Astrocyte (in vitro differentiated cells and primary cell): Measurements from ENCODE around the gene BCL2L14. TPM values are rescaled to one million over a fixed set of nuclear protein-coding genes. Genes with fewer than 3 reads are reported as not detected.

Experiments
- DNase-seq: peaks from one replicate; pipeline ENCODE4 v3.0.0-alpha.2; 2010; ENCODE audit warnings: low read depth
- FAIRE-seq: peaks from 2 replicates; lab custom pipeline; 2011; peaks lifted over from hg19 to GRCh38; lab: Jason Lieb, UNC
- H2AFZ ChIP-seq: 2 replicates; pipeline ENCODE4 v1.6.0; 2012; ENCODE audit warnings: low read depth, low read length, inconsistent platforms
- H3K27ac ChIP-seq: 2 replicates; pipeline ENCODE4 v1.5.1; 2011; ENCODE audit warnings: low read depth, low read length, inconsistent platforms
- H3K27me3 ChIP-seq: 2 replicates; pipeline ENCODE4 v1.6.0; 2011; ENCODE audit warnings: low read length, inconsistent platforms; ENCODE audit not compliant: insufficient read depth
- H3K36me3 ChIP-seq: 2 replicates; pipeline ENCODE4 v1.5.1; 2011; ENCODE audit warnings: low read length, inconsistent platforms; ENCODE audit not compliant: insufficient read depth
- H3K4me1 ChIP-seq: 2 replicates; pipeline ENCODE4 v1.5.1; 2011; ENCODE audit warnings: low read length, inconsistent platforms; ENCODE audit not compliant: insufficient read depth
- H3K4me2 ChIP-seq: 2 replicates; pipeline ENCODE4 v1.6.0; 2012; ENCODE audit warnings: low read length, inconsistent platforms
- H3K4me3 ChIP-seq: 2 replicates; pipeline ENCODE4 v1.5.1; 2011; ENCODE audit warnings: low read depth, mild to moderate bottlenecking, low read length, inconsistent platforms; ENCODE audit not compliant: insufficient read depth
- H3K79me2 ChIP-seq: 2 replicates; pipeline ENCODE4 v1.6.0; 2012; ENCODE audit warnings: mild to moderate bottlenecking, low read length, inconsistent platforms; ENCODE audit not compliant: insufficient read depth
- H3K9ac ChIP-seq: 2 replicates; pipeline ENCODE4 v1.6.0; 2012; ENCODE audit warnings: mild to moderate bottlenecking, low read length, inconsistent platforms
- H3K9me3 ChIP-seq: 2 replicates; pipeline ENCODE4 v1.5.1; 2012; ENCODE audit warnings: low read depth, mild to moderate bottlenecking, low read length, inconsistent platforms; ENCODE audit not compliant: insufficient read depth
- H4K20me1 ChIP-seq: 2 replicates; pipeline ENCODE4 v1.6.0; 2012; ENCODE audit warnings: low read length, inconsistent platforms; ENCODE audit not compliant: insufficient read depth
- H3K27ac Mint-ChIP-seq: one replicate; pipeline ENCODE4 v1.8.0; 2021; ENCODE audit warnings: mild to moderate bottlenecking, mixed read lengths; ENCODE audit not compliant: unreplicated experiment
- H3K27me3 Mint-ChIP-seq: one replicate; pipeline ENCODE4 v1.8.0; 2021; ENCODE audit warnings: low read depth, mixed read lengths; ENCODE audit not compliant: unreplicated experiment
- H3K36me3 Mint-ChIP-seq: one replicate; pipeline ENCODE4 v1.8.0; 2021; ENCODE audit warnings: low read depth, mixed read lengths; ENCODE audit not compliant: unreplicated experiment
- H3K4me1 Mint-ChIP-seq: one replicate; pipeline ENCODE4 v1.8.0; 2021; ENCODE audit warnings: low read depth, mixed read lengths; ENCODE audit not compliant: unreplicated experiment
- H3K4me3 Mint-ChIP-seq: one replicate; pipeline ENCODE4 v1.8.0; 2021; ENCODE audit warnings: mild to moderate bottlenecking, moderate library complexity, mixed read lengths; ENCODE audit not compliant: unreplicated experiment
- H3K9me3 Mint-ChIP-seq: one replicate; pipeline ENCODE4 v1.8.0; 2021; ENCODE audit warnings: mild to moderate bottlenecking, mixed read lengths; ENCODE audit not compliant: unreplicated experiment
- EZH2 ChIP-seq: IDR thresholded peaks from 2 replicates; pipeline ENCODE4 v1.6.1; 2012; ENCODE audit warnings: mild to moderate bottlenecking, low read length, inconsistent platforms; ENCODE audit not compliant: insufficient read depth
- total RNA-seq: library from RNA; stranded (reverse); gene quantifications from 2 replicates; pipeline ENCODE4 v1.2.1, GENCODE V29; 2021
- TF ChIP-seq, protein P1 (sequence below): IDR thresholded peaks from 2 replicates; pipeline ENCODE4 v1.5.1; 2011; ENCODE audit warnings: low read depth, mild to moderate bottlenecking, inconsistent platforms, low read length, moderate library complexity; ENCODE audit not compliant: insufficient read depth

BCL2L14 gene
- total RNA-seq, 1 donor from 2014 or later, result not detected

GRCh38 chr12:12028668-12029402 is 41.9 kb upstream of the BCL2L14 start:
- peaks cover 8% of the 10 kb centered on the region for H3K4me1 ChIP-seq
- Mint-ChIP-seq H3K4me1 (peaks cover 5% of the 10 kb centered on the region), H3K27ac (no peak overlapping the region), H3K4me3 (no peak overlapping the region), H3K36me3 (no peaks in the 10 kb centered on the region), H3K27me3 (peaks cover 8% of the 10 kb centered on the region), H3K9me3 (peaks cover 5% of the 10 kb centered on the region)
- no peak overlapping the region for H3K9ac ChIP-seq
- FAIRE-seq, result no peak
- no peak overlapping the region for H2AFZ ChIP-seq
- H3K4me3 ChIP-seq, result no peak overlapping the region
- H3K79me2 ChIP-seq, result no peaks in the 10 kb centered on the region
- no peaks in the 10 kb centered on the region for H3K9me3 ChIP-seq
- no peaks in the 10 kb centered on the region for H4K20me1 ChIP-seq
- no peak for DNase-seq
- no peak overlapping the region for H3K27ac ChIP-seq
- no peak for TF ChIP-seq EZH2
- TF ChIP-seq, protein P1, sequence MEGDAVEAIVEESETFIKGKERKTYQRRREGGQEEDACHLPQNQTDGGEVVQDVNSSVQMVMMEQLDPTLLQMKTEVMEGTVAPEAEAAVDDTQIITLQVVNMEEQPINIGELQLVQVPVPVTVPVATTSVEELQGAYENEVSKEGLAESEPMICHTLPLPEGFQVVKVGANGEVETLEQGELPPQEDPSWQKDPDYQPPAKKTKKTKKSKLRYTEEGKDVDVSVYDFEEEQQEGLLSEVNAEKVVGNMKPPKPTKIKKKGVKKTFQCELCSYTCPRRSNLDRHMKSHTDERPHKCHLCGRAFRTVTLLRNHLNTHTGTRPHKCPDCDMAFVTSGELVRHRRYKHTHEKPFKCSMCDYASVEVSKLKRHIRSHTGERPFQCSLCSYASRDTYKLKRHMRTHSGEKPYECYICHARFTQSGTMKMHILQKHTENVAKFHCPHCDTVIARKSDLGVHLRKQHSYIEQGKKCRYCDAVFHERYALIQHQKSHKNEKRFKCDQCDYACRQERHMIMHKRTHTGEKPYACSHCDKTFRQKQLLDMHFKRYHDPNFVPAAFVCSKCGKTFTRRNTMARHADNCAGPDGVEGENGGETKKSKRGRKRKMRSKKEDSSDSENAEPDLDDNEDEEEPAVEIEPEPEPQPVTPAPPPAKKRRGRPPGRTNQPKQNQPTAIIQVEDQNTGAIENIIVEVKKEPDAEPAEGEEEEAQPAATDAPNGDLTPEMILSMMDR, result no peak
- no peaks in the 10 kb centered on the region for H3K27me3 ChIP-seq
- H3K4me2 ChIP-seq, result no peak overlapping the region
- H3K36me3 ChIP-seq, result no peaks in the 10 kb centered on the region

- peaks cover 5% of the 10 kb centered on the region for H3K4me1 Mint-ChIP-seq
- Histone ChIP-seq H3K79me2 (no peaks in the 10 kb centered on the region), H3K27me3 (no peaks in the 10 kb centered on the region), H3K4me1 (peaks cover 8% of the 10 kb centered on the region), H3K36me3 (no peaks in the 10 kb centered on the region), H4K20me1 (no peaks in the 10 kb centered on the region), H3K9ac (no peak overlapping the region), H3K4me3 (no peak overlapping the region), H3K27ac (no peak overlapping the region), H3K4me2 (no peak overlapping the region), H2AFZ (no peak overlapping the region), H3K9me3 (no peaks in the 10 kb centered on the region)
- TF ChIP-seq, protein P1, result no peak
- no peak for TF ChIP-seq EZH2
- H3K27ac Mint-ChIP-seq, result no peak overlapping the region
- peaks cover 5% of the 10 kb centered on the region for H3K9me3 Mint-ChIP-seq
- H3K27me3 Mint-ChIP-seq, result peaks cover 3% of the 10 kb centered on the region
- no peaks in the 10 kb centered on the region for H3K36me3 Mint-ChIP-seq
- no peak overlapping the region for H3K4me3 Mint-ChIP-seq
- FAIRE-seq (no peak), DNase-seq (no peak)
Observed at GRCh38 chr12:12029653-12030052, 41.1 kb upstream of the BCL2L14 start.

DNA sequence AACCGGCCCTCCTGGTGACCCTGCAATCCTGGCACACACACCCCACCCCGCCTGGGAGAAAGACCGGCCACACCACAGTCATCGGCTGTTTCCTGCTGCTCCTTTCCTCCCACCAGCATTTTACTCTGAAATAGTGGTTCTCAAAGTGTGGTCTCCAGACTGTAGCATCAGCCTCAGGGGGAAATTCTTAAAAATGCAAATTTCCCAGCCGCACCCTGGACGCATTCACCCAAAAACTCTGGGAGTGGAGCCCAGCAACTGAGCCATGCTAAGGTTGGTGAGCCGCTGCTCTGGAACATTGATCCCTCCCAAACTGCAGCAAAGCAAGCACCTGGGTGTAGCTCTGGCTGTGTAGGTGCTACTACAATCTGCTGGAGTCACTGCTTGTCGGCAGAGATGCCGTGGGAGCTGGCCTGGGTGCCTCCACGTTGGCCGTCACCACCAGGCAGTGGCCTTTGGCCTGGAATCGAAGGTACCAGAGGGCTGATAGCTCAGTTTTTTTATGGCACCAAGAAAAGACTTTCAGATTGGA is 38.4 kb upstream of the BCL2L14 start:
- H3K27me3 Mint-ChIP-seq, result peaks cover 3% of the 10 kb centered on the region
- DNase-seq (no peak), FAIRE-seq (no peak)
- Histone ChIP-seq H2AFZ (no peak overlapping the region), H3K79me2 (no peaks in the 10 kb centered on the region), H3K4me1 (peaks cover 8% of the 10 kb centered on the region), H3K27me3 (no peaks in the 10 kb centered on the region), H3K4me2 (no peak overlapping the region), H3K9ac (no peak overlapping the region), H4K20me1 (no peaks in the 10 kb centered on the region), H3K9me3 (no peaks in the 10 kb centered on the region), H3K27ac (no peak overlapping the region), H3K36me3 (no peaks in the 10 kb centered on the region), H3K4me3 (no peak overlapping the region)
- H3K27ac Mint-ChIP-seq, result no peak overlapping the region
- peaks cover 5% of the 10 kb centered on the region for H3K4me1 Mint-ChIP-seq
- H3K4me3 Mint-ChIP-seq, result no peak overlapping the region
- H3K9me3 Mint-ChIP-seq, result peaks cover 6% of the 10 kb centered on the region
- no peaks in the 10 kb centered on the region for H3K36me3 Mint-ChIP-seq
- no peak for TF ChIP-seq EZH2
- TF ChIP-seq, protein P1, result no peak
